Breast epithelium (tissue), 4 donors: ENCODE data around the gene PCSK1. TPM values are rescaled to one million over a fixed set of nuclear protein-coding genes. Genes with fewer than 3 reads are reported as not detected.

Experiments
- DNase-seq, 2 donors: peaks; one replicate each; pipeline ENCODE4 v3.0.0-alpha.2; 2019; ENCODE audit warnings: low spot score in 2 of 2
- H3K27ac ChIP-seq, 2 donors: fragments of 200-600 bp; sonication (generic) in 1 of 2; one replicate each; pipeline ENCODE4 v1.5.1; 2016 to 2019; ENCODE audit warnings: mild to moderate bottlenecking in 1 of 2
- H3K27me3 ChIP-seq, 2 donors: fragments of 200-600 bp; sonication (generic) in 1 of 2; one replicate each; pipeline versions ENCODE4 v1.5.1 to v1.6.0; 2017 to 2019; ENCODE audit warnings: control low read depth in 1 of 2, mild to moderate bottlenecking in 1 of 2
- H3K36me3 ChIP-seq: fragments of 200-600 bp; one replicate; pipeline ENCODE4 v1.5.1; 2019
- H3K4me1 ChIP-seq, 2 donors: fragments of 200-600 bp; sonication (generic); one replicate each; pipeline ENCODE4 v1.5.1; 2016 to 2019; ENCODE audit warnings: control low read depth in 1 of 2
- H3K4me3 ChIP-seq, 3 donors: fragments of 200-600 bp; sonication (generic); 1 replicate in 2 of 3; 2 replicates in 1 of 3; pipeline ENCODE4 v1.5.1; 2016 to 2019; ENCODE audit warnings: mild to moderate bottlenecking in 3 of 3, moderate library complexity in 2 of 3
- H3K9me3 ChIP-seq, 2 donors: fragments of 200-600 bp; sonication (generic) in 1 of 2; one replicate each; pipeline ENCODE4 v1.5.1; 2016 to 2019; ENCODE audit warnings: control low read depth in 1 of 2
- CTCF ChIP-seq, 3 donors: fragments of 450-650 bp; IDR thresholded peaks; one replicate each; pipeline ENCODE4 v1.5.1; 2016 to 2017; ENCODE audit warnings: antibody characterized with exemption in 3 of 3, mild to moderate bottlenecking in 3 of 3, moderate library complexity in 3 of 3
- POLR2A ChIP-seq: fragments of 450-650 bp; IDR thresholded peaks from one replicate; pipeline ENCODE4 v1.6.1; 2016; ENCODE audit warnings: antibody characterized with exemption, mild to moderate bottlenecking, moderate library complexity
- POLR2AphosphoS5 ChIP-seq, 3 donors: sonication (generic); formaldehyde crosslinking; IDR thresholded peaks; one replicate each; pipeline ENCODE4 v1.6.1; 2017; ENCODE audit warnings: antibody characterized with exemption in 3 of 3
- intact Hi-C: fragments of 100-400 bp; cut with DNase I; formaldehyde crosslinking; loops from one replicate; pipeline ENCODE4 v1.15.1; 2023; ENCODE audit warnings: low total_unique reads
- total RNA-seq, 3 donors: library from RNA; depleted of rRNA; stranded (reverse); fragments of >200 nt; gene quantifications; one replicate each; pipeline ENCODE4 v1.1.0, GENCODE V29; 2016

PCSK1 gene
- total RNA-seq, 3 donors from 2014 or later, result 0.59 to 5.6 (median 2.4) TPM

GRCh38 chr5:96431376-96432187 is 1.5 kb downstream of the PCSK1 start:
- H3K36me3 ChIP-seq, result no peaks in the 10 kb centered on the region
- TF ChIP-seq POLR2A (no peak), POLR2AphosphoS5 (IDR thresholded peaks at IDR 0.05) (no peak), CTCF (IDR thresholded peaks at IDR 0.05) (no peak)
- intact Hi-C loops, result no loop called here
- H3K4me3 ChIP-seq, result peak overlapping the region; percentile 21 to 49 (median 23)
- DNase-seq, result no peak
- no peaks in the 10 kb centered on the region for H3K9me3 ChIP-seq
- no peak overlapping the region for H3K27ac ChIP-seq
- H3K27me3 ChIP-seq, result peaks cover 0 to 17% of the 10 kb centered on the region in 2 donors
- H3K4me1 ChIP-seq, result no peaks in the 10 kb centered on the region

- DNase-seq, result no peak
- no peak overlapping the region for H3K27ac ChIP-seq
- no peaks in the 10 kb centered on the region for H3K4me1 ChIP-seq
- H3K27me3 ChIP-seq, result peaks cover 0 to 17% of the 10 kb centered on the region in 2 donors
- no peaks in the 10 kb centered on the region for H3K36me3 ChIP-seq
- no peak overlapping the region for H3K4me3 ChIP-seq
- intact Hi-C loops, result no loop called here
- TF ChIP-seq CTCF (IDR thresholded peaks at IDR 0.05) (no peak), POLR2A (no peak), POLR2AphosphoS5 (IDR thresholded peaks at IDR 0.05) (no peak)
- H3K9me3 ChIP-seq, result no peaks in the 10 kb centered on the region
Measured at GRCh38 chr5:96427824-96428223, 5.2 kb downstream of the PCSK1 start.

GRCh38 chr5:96426831-96427230 is 6.2 kb downstream of the PCSK1 start:
- TF ChIP-seq POLR2AphosphoS5 (IDR thresholded peaks at IDR 0.05), result no peak
- Histone ChIP-seq H3K9me3 (no peaks in the 10 kb centered on the region), H3K36me3 (no peaks in the 10 kb centered on the region), H3K27ac (no peak overlapping the region), H3K4me3 (no peak overlapping the region), H3K4me1 (no peaks in the 10 kb centered on the region), H3K27me3 (peaks cover 0 to 8% of the 10 kb centered on the region in 2 donors)
- no peak for DNase-seq
- intact Hi-C loops, result no loop called here

- Histone ChIP-seq H3K9me3 (no peaks in the 10 kb centered on the region), H3K4me3 (no peak overlapping the region), H3K27ac (no peak overlapping the region), H3K36me3 (no peaks in the 10 kb centered on the region), H3K27me3 (no peaks in the 10 kb centered on the region), H3K4me1 (no peaks in the 10 kb centered on the region)
- no peak for DNase-seq
- TF ChIP-seq CTCF (IDR thresholded peaks at IDR 0.05) (no peak), POLR2AphosphoS5 (IDR thresholded peaks at IDR 0.05) (no peak), POLR2A (no peak)
- intact Hi-C loops, result no loop called here
Measured at GRCh38 chr5:96425443-96425842, 7.6 kb downstream of the PCSK1 start.

GRCh38 chr5:96415897-96416296 is 17.2 kb downstream of the PCSK1 start:
- H3K4me1 ChIP-seq, result no peaks in the 10 kb centered on the region
- intact Hi-C loops, result no loop called here
- DNase-seq, result no peak
- H3K36me3 ChIP-seq, result no peaks in the 10 kb centered on the region
- H3K4me3 ChIP-seq, result no peak overlapping the region
- no peak for TF ChIP-seq POLR2A
- TF ChIP-seq CTCF (IDR thresholded peaks at IDR 0.05), result no peak
- TF ChIP-seq POLR2AphosphoS5 (IDR thresholded peaks at IDR 0.05), result no peak
- no peaks in the 10 kb centered on the region for H3K9me3 ChIP-seq
- no peaks in the 10 kb centered on the region for H3K27me3 ChIP-seq
- H3K27ac ChIP-seq, result no peak overlapping the region
